Activated naive CD8-positive, alpha-beta T cell treated with anti-CD3 and anti-CD28 coated beads, Interleukin-2, amount 10 ng/mL, durations not matched to agents 7 days and 5 days (primary cell): ENCODE measurements around the gene HAUS6. TPM values are rescaled to one million over a fixed set of nuclear protein-coding genes. Genes with fewer than 3 reads are reported as not detected.
"Not testable (repeated sequence)": the region's sequence is repeated elsewhere in the genome, so short reads cannot be mapped to it uniquely, and the experiment has no call there.

Source experiments
- ATAC-seq: fragments of 150-1000 bp; cut with Tn5 transposase; one replicate; pipeline ENCODE4 v1.10.0; 2021; ENCODE audit warnings: low read depth, moderate library complexity
- POLR2A ChIA-PET: fragments of 350-600 bp; sonication (Branson Sonifier 250); formaldehyde crosslinking; loops from one replicate; lab custom pipeline; 2021; ENCODE audit warnings: antibody characterized with exemption; lab: Charles Lee
- DNase-seq: peaks from one replicate; pipeline ENCODE4 v3.0.0; 2021
- H3K27ac Mint-ChIP-seq: one replicate; pipeline ENCODE4 v1.8.0; 2022; ENCODE audit warnings: mild to moderate bottlenecking, mixed read lengths
- H3K27me3 Mint-ChIP-seq: one replicate; pipeline ENCODE4 v1.8.0; 2022; ENCODE audit warnings: mild to moderate bottlenecking, moderate library complexity, mixed read lengths
- H3K36me3 Mint-ChIP-seq: one replicate; pipeline ENCODE4 v1.8.0; 2021; ENCODE audit warnings: mild to moderate bottlenecking, mixed read lengths
- H3K4me1 Mint-ChIP-seq: one replicate; pipeline ENCODE4 v1.8.0; 2021; ENCODE audit warnings: mixed read lengths
- H3K4me3 Mint-ChIP-seq: one replicate; pipeline ENCODE4 v1.8.0; 2022; ENCODE audit warnings: mild to moderate bottlenecking, moderate library complexity, mixed read lengths
- H3K9me3 Mint-ChIP-seq: one replicate; pipeline ENCODE4 v1.8.0; 2021; ENCODE audit warnings: mixed read lengths
- total RNA-seq, 2 experiments: library from RNA; stranded (reverse); gene quantifications; one replicate each; pipeline ENCODE4 v1.2.3, GENCODE V29; 2021

The HAUS6 gene
- total RNA-seq, 2 experiments from 2014 or later: 23.9 to 27.6 TPM

- Mint-ChIP-seq H3K36me3 (peaks cover 13% of the 10 kb centered on the region), H3K4me3 (no peak overlapping the region), H3K27ac (peak overlapping the region; percentile 15), H3K4me1 (peaks cover 17% of the 10 kb centered on the region), H3K9me3 (no peaks in the 10 kb centered on the region), H3K27me3 (no peaks in the 10 kb centered on the region)
- ATAC-seq (no peak), DNase-seq (no peak)
- POLR2A ChIA-PET: no interaction called here
Measured at GRCh38 chr9:19104515-19105282, 2.0 kb upstream of the HAUS6 start.

GRCh38 chr9:19102181-19102630 lies 498 bp downstream of the HAUS6 start:
- H3K27ac Mint-ChIP-seq: peak overlapping the region; percentile 93
- peak; percentile 48 for ATAC-seq
- peaks cover 16% of the 10 kb centered on the region for H3K36me3 Mint-ChIP-seq
- peak; percentile 71 for DNase-seq
- POLR2A ChIA-PET: interaction anchor here (0.6 to 2.5 kb wide), 11 partner anchors 13 to 193 kb away, joined by 3 to 10 read pairs (median 4); partner anchors contain the start of genes DENND4C and RRAGA
- H3K27me3 Mint-ChIP-seq: no peaks in the 10 kb centered on the region
- H3K4me3 Mint-ChIP-seq: peak overlapping the region; percentile 87
- no peaks in the 10 kb centered on the region for H3K9me3 Mint-ChIP-seq
- H3K4me1 Mint-ChIP-seq: peaks cover 24% of the 10 kb centered on the region

- ATAC-seq: no peak
- H3K36me3 Mint-ChIP-seq: peaks cover 16% of the 10 kb centered on the region
- no peak for DNase-seq
- no peaks in the 10 kb centered on the region for H3K9me3 Mint-ChIP-seq
- H3K4me1 Mint-ChIP-seq: peaks cover 26% of the 10 kb centered on the region
- peak overlapping the region; percentile 20 for H3K27ac Mint-ChIP-seq
- POLR2A ChIA-PET: interaction anchor here (1.5 to 2.5 kb wide), 4 partner anchors 15 to 73 kb away, joined by 5 to 10 read pairs (median 6); partner anchors contain the start of gene RRAGA
- H3K4me3 Mint-ChIP-seq: peak overlapping the region; percentile 87
- no peaks in the 10 kb centered on the region for H3K27me3 Mint-ChIP-seq
Measured at GRCh38 chr9:19101203-19101602, 1.5 kb downstream of the HAUS6 start.

- POLR2A ChIA-PET: interaction anchor here (0.5 to 1.1 kb wide), 3 partner anchors 16 to 283 kb away, joined by 3 to 5 read pairs (median 4); partner anchors contain the start of gene RPS6
- Mint-ChIP-seq H3K4me1 (peaks cover 28% of the 10 kb centered on the region), H3K4me3 (peak overlapping the region; percentile 27), H3K36me3 (peaks cover 24% of the 10 kb centered on the region)
- not testable (repeated sequence) for H3K27me3 Mint-ChIP-seq, ATAC-seq, H3K27ac Mint-ChIP-seq, H3K9me3 Mint-ChIP-seq, DNase-seq
Measured at GRCh38 chr9:19097431-19097830, 5.3 kb downstream of the HAUS6 start.

- Mint-ChIP-seq H3K4me1 (no peaks in the 10 kb centered on the region), H3K27me3 (no peaks in the 10 kb centered on the region), H3K4me3 (no peak overlapping the region), H3K9me3 (no peaks in the 10 kb centered on the region), H3K36me3 (peaks cover 15% of the 10 kb centered on the region), H3K27ac (no peak overlapping the region)
- ATAC-seq (no peak), DNase-seq (no peak)
- POLR2A ChIA-PET: interaction anchor here (0.6 to 2.8 kb wide), 3 partner anchors 9 to 20 kb away, joined by 3 to 10 read pairs (median 8); partner anchors contain the start of gene HAUS6
Measured at GRCh38 chr9:19087106-19088000, 15.4 kb downstream of the HAUS6 start.

GRCh38 chr9:19085295-19085694 lies 17.4 kb downstream of the HAUS6 start:
- DNase-seq: no peak
- Mint-ChIP-seq H3K36me3 (peaks cover 17% of the 10 kb centered on the region), H3K27me3 (no peaks in the 10 kb centered on the region), H3K4me3 (no peak overlapping the region), H3K27ac (no peak overlapping the region), H3K4me1 (peaks cover 3% of the 10 kb centered on the region), H3K9me3 (no peaks in the 10 kb centered on the region)
- peak; percentile 52 for ATAC-seq
- POLR2A ChIA-PET: interaction anchor here (0.7 to 2.8 kb wide), 2 partner anchors 16 to 91 kb away, joined by 3 to 10 read pairs; partner anchors contain the start of gene HAUS6

- H3K27ac Mint-ChIP-seq: no peak overlapping the region
Measured at GRCh38 chr9:19074836-19075235, 27.9 kb downstream of the HAUS6 start.

GRCh38 chr9:19074229-19074628 lies 28.5 kb downstream of the HAUS6 start:
- H3K4me3 Mint-ChIP-seq: no peak overlapping the region
- peaks cover 3% of the 10 kb centered on the region for H3K4me1 Mint-ChIP-seq
- POLR2A ChIA-PET: no interaction called here
- no peak for DNase-seq
- H3K27me3 Mint-ChIP-seq: no peaks in the 10 kb centered on the region
- ATAC-seq: no peak
- peaks cover 36% of the 10 kb centered on the region for H3K36me3 Mint-ChIP-seq
- peak overlapping the region; percentile 29 for H3K27ac Mint-ChIP-seq
- no peaks in the 10 kb centered on the region for H3K9me3 Mint-ChIP-seq

More at GRCh38 chr9:19074836-19075235, 27.9 kb downstream of the HAUS6 start:
- Mint-ChIP-seq H3K36me3 (peaks cover 38% of the 10 kb centered on the region), H3K4me1 (peaks cover 3% of the 10 kb centered on the region), H3K27me3 (no peaks in the 10 kb centered on the region), H3K4me3 (no peak overlapping the region), H3K9me3 (no peaks in the 10 kb centered on the region)
- ATAC-seq: no peak
- POLR2A ChIA-PET: no interaction called here
- no peak for DNase-seq

GRCh38 chr9:19057033-19057432 lies 45.7 kb downstream of the HAUS6 start:
- Mint-ChIP-seq H3K27ac (no peak overlapping the region), H3K9me3 (no peaks in the 10 kb centered on the region), H3K4me1 (peaks cover 1% of the 10 kb centered on the region), H3K4me3 (no peak overlapping the region), H3K36me3 (peaks cover 41% of the 10 kb centered on the region), H3K27me3 (no peaks in the 10 kb centered on the region)
- POLR2A ChIA-PET: no interaction called here
- DNase-seq (no peak), ATAC-seq (no peak)

GRCh38 chr9:19050637-19051591 lies 51.8 kb downstream of the HAUS6 start:
- Mint-ChIP-seq H3K9me3 (no peaks in the 10 kb centered on the region), H3K27ac (peak overlapping the region; percentile 99), H3K27me3 (no peaks in the 10 kb centered on the region), H3K4me1 (peaks cover 20% of the 10 kb centered on the region), H3K4me3 (peak overlapping the region; percentile 82), H3K36me3 (peaks cover 11% of the 10 kb centered on the region)
- no peak for ATAC-seq
- no peak for DNase-seq
- POLR2A ChIA-PET: interaction anchor here (0.6 to 1.2 kb wide), 6 partner anchors 28 to 413 kb away, joined by 3 to 5 read pairs (median 4); no protein-coding TSS in a partner anchor

- peaks cover 8% of the 10 kb centered on the region for H3K36me3 Mint-ChIP-seq
- H3K4me1 Mint-ChIP-seq: peaks cover 20% of the 10 kb centered on the region
- no peaks in the 10 kb centered on the region for H3K9me3 Mint-ChIP-seq
- POLR2A ChIA-PET: interaction anchor here (0.6 to 1.8 kb wide), 7 partner anchors 12 to 414 kb away, joined by 3 to 12 read pairs (median 5); partner anchors contain the start of gene RPS6
- no peaks in the 10 kb centered on the region for H3K27me3 Mint-ChIP-seq
- DNase-seq (no peak), ATAC-seq (no peak)
- peak overlapping the region; percentile 99 for H3K27ac Mint-ChIP-seq
- H3K4me3 Mint-ChIP-seq: peak overlapping the region; percentile 82
Measured at GRCh38 chr9:19049917-19050636, 52.6 kb downstream of the HAUS6 start.
